ENCODE results near the gene NFIA. TPM values are rescaled to one million over a fixed set of nuclear protein-coding genes. Genes with fewer than 3 reads are reported as not detected.

The NFIA gene
- total and polyA plus RNA-seq, 7 donors = 4.0 to 42.7 (median 30.6) TPM

DNA sequence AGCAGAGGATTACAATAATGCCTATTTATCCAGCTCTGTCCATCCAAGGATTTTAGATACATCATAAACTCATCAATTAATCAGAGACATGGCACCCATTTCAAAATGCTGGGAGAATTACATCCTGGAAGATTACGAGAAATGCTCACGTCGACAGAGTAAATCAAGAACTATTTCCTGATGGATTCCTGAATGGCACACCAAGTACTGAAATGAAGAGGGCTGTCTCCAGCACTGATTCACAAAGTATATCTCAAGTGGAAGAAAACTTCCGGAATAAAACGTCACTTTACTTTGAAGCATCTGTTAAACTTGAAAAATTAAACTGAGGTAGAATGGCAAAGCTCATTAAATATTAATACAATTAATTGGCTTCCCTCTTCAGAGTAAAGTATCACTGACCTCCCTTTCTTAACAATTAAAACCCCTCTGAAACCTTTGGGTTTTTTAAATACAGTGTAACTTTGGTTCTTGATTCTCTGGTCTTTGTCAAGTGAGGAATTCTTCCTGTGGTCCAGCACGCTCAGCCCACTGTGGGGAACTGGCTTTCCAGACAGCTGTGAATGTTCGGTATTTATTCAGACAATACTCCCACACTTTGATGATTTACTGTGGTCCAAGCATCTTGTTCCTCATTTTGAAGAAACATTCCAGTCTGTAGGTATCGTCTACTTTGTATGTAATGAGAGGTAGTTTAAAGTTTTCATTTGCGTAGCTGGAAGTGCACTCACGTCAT, 288.0 kb downstream of the NFIA start:
- WGBS, 3 donors = 51 to 90% (median 68%) methylated on average over 10 of the region's 10 CpGs
- no peak for ATAC-seq
- Histone ChIP-seq H3K27ac (no peak overlapping the region), H3K27me3 (ENCODE audit: insufficient read depth in 3 of 3, low read length in 2 of 3) (no peaks in the 10 kb centered on the region), H3K4me3 (no peak overlapping the region), H3K36me3 (ENCODE audit: insufficient read depth in 1 of 2, low read depth in 1 of 2) (no peaks in the 10 kb centered on the region), H3K4me1 (peaks cover 13% of the 10 kb centered on the region), H3K9me3 (no peaks in the 10 kb centered on the region)
- no peak for DNase-seq
- TF ChIP-seq, protein P1, sequence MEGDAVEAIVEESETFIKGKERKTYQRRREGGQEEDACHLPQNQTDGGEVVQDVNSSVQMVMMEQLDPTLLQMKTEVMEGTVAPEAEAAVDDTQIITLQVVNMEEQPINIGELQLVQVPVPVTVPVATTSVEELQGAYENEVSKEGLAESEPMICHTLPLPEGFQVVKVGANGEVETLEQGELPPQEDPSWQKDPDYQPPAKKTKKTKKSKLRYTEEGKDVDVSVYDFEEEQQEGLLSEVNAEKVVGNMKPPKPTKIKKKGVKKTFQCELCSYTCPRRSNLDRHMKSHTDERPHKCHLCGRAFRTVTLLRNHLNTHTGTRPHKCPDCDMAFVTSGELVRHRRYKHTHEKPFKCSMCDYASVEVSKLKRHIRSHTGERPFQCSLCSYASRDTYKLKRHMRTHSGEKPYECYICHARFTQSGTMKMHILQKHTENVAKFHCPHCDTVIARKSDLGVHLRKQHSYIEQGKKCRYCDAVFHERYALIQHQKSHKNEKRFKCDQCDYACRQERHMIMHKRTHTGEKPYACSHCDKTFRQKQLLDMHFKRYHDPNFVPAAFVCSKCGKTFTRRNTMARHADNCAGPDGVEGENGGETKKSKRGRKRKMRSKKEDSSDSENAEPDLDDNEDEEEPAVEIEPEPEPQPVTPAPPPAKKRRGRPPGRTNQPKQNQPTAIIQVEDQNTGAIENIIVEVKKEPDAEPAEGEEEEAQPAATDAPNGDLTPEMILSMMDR (IDR thresholded peaks at IDR 0.05) = no peak
- intact Hi-C loops (cut with DNase I) = no loop called here

DNA sequence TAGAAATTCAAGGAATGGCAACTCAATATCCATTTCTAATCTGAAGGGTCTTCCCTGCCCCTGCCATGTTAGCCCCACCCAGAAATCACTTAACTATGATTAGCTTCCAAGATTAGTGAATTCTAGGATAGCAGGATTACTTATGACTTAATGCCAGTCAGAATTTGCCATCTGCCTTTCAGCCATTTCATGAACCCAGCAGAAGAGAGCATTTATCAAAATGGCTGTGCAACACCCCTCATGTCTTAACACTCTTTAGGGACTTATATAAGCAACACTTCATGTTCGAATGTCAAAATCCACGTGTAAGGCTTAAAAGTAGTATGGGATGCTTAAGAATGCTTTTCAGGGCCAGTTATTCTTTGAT, 288.5 kb downstream of the NFIA start:
- Histone ChIP-seq H3K36me3 (ENCODE audit: insufficient read depth in 1 of 2, low read depth in 1 of 2) (no peaks in the 10 kb centered on the region), H3K4me3 (no peak overlapping the region), H3K4me1 (peaks cover 13% of the 10 kb centered on the region), H3K9me3 (no peaks in the 10 kb centered on the region), H3K27me3 (ENCODE audit: insufficient read depth in 3 of 3, low read length in 2 of 3) (no peaks in the 10 kb centered on the region), H3K27ac (no peak overlapping the region)
- TF ChIP-seq, protein P1 (IDR thresholded peaks at IDR 0.05) = no peak
- WGBS, 3 donors = 59 to 73% (median 71%) methylated on average over 2 of the region's 2 CpGs
- intact Hi-C loops (cut with DNase I) = no loop called here
- ATAC-seq (no peak), DNase-seq (no peak)

DNA sequence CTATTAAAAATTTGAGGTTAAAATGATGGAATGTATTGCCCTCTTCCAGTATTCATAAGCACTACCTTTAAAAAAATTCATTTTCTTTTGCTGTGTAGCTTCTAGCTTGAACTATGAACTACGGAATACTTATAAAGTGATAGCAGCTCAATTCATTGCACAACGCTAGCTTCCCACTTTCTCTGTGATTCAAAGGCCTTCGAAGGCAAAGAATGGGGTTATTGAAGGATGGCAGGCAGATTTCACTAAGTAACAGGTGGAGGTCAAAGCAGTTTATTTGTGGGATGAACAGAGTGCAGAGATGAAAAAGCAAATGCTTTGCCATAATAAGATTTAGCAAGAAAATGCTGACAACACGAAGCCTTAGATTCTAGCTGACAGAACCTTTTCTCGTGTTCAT, 290.6 kb downstream of the NFIA start:
- Histone ChIP-seq H3K27ac (no peak overlapping the region), H3K36me3 (ENCODE audit: insufficient read depth in 1 of 2, low read depth in 1 of 2) (no peaks in the 10 kb centered on the region), H3K27me3 (ENCODE audit: insufficient read depth in 3 of 3, low read length in 2 of 3) (no peaks in the 10 kb centered on the region), H3K4me1 (peaks cover 23% of the 10 kb centered on the region), H3K4me3 (no peak overlapping the region), H3K9me3 (no peaks in the 10 kb centered on the region)
- ATAC-seq (no peak), DNase-seq (no peak)
- intact Hi-C loops (cut with DNase I) = loop anchor here in 1 of 2 donors (2.0 kb wide), 1 partner anchor 18 kb away; no protein-coding TSS in a partner anchor
- TF ChIP-seq, protein P1 (IDR thresholded peaks at IDR 0.05) = no peak
- WGBS, 3 donors = 60 to 84% (median 66%) methylated on average over 5 of the region's 5 CpGs

DNA sequence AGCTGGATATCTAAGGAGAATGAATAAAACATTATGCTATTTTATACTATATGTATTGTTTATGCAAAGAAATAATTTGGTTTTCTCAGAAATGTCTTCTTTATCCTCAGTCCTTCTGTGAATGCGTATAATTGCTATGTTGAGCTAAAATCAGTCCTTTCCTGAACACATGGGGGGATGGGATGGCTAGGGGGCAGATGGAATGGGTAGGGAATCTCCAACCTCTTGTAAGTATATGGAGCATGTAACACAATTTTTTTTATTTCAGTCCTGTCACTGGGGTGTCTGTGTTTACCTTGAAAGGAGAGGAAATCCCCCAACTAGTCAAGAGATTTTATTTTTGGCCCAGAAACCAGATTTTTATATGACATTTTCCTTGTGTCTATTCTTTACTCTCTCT, 291.8 kb downstream of the NFIA start:
- TF ChIP-seq, protein P1 (IDR thresholded peaks at IDR 0.05) = no peak
- 97 to 100% (median 100%) methylated on average over 1 of the region's 1 CpG for WGBS, 3 donors
- no peaks in the 10 kb centered on the region for H3K9me3 ChIP-seq
- no peaks in the 10 kb centered on the region for H3K36me3 ChIP-seq (ENCODE audit: insufficient read depth in 1 of 2, low read depth in 1 of 2)
- ATAC-seq = no peak
- no peaks in the 10 kb centered on the region for H3K27me3 ChIP-seq (ENCODE audit: insufficient read depth in 3 of 3, low read length in 2 of 3)
- peaks cover 24% of the 10 kb centered on the region for H3K4me1 ChIP-seq
- intact Hi-C loops (cut with DNase I) = no loop called here
- H3K27ac ChIP-seq = no peak overlapping the region
- no peak for DNase-seq
- no peak overlapping the region for H3K4me3 ChIP-seq

Measured in psoas muscle (tissue), 8 donors.